NT2/D1 (cell line): ENCODE data around the gene UBE2Q1.
"Not testable (repeated sequence)": the region's sequence is repeated elsewhere in the genome, so short reads cannot be mapped to it uniquely, and the experiment has no call there.

Experiments used
- DNase-seq: peaks from one replicate; pipeline ENCODE4 v3.0.0-alpha.2; 2011; ENCODE audit warnings: low read depth, low spot score
- H3K27me3 ChIP-seq: 2 replicates; pipeline ENCODE4 v1.6.0; 2011; ENCODE audit warnings: mild to moderate bottlenecking; ENCODE audit not compliant: insufficient read length, insufficient read depth
- H3K36me3 ChIP-seq: 2 replicates; pipeline ENCODE4 v1.6.1; 2011; ENCODE audit warnings: mild to moderate bottlenecking, low read length, mixed read lengths; ENCODE audit not compliant: insufficient read depth, insufficient read length
- H3K4me1 ChIP-seq: 2 replicates; pipeline ENCODE4 v1.5.1; 2011; ENCODE audit not compliant: insufficient read depth, insufficient read length
- H3K4me3 ChIP-seq: 2 replicates; pipeline ENCODE4 v1.5.1; 2011; ENCODE audit warnings: low read depth; ENCODE audit not compliant: insufficient read length
- H3K9ac ChIP-seq: 2 replicates; pipeline ENCODE4 v1.6.0; 2011; ENCODE audit warnings: low read depth; ENCODE audit not compliant: insufficient read length
- H3K9me3 ChIP-seq: 2 replicates; pipeline ENCODE4 v1.5.1; 2011; ENCODE audit warnings: mild to moderate bottlenecking, low read length; ENCODE audit not compliant: insufficient read depth
- SUZ12 ChIP-seq: IDR thresholded peaks from 2 replicates; pipeline ENCODE4 v1.6.1; 2011; ENCODE audit not compliant: insufficient read length, insufficient read depth; ENCODE audit errors: extremely low read depth
- YY1 ChIP-seq: IDR thresholded peaks from 2 replicates; pipeline ENCODE4 v1.6.1; 2011; ENCODE audit not compliant: insufficient read length, insufficient read depth
- ZNF274 ChIP-seq: IDR thresholded peaks from 2 replicates; pipeline ENCODE4 v1.6.1; 2011; ENCODE audit warnings: mild to moderate bottlenecking, low read depth, low read length

The UBE2Q1 gene

DNA sequence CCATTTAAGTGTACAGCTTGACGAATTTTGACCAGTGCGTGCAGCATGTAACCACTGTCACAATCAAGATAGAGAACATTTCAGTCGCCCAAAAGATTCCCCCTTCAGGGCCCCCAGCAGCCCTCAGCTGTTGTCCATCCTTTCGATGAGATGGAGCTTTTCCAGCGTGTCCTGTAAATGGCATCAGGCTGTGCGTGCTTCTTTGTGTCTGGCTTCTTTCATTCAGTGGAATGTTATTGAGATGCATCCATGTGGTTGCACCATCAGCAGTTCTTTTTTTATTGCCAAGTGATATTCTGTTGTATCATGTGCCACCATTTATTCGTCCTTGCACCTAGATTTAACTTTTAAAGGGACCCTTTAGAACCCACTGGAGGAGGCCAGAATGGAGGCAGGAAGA lies 21.9 kb downstream of the UBE2Q1 start:
- TF ChIP-seq SUZ12 (no peak), ZNF274 (no peak), YY1 (no peak)
- DNase-seq = no peak
- Histone ChIP-seq H3K36me3 (no peaks in the 10 kb centered on the region), H3K9ac (no peak overlapping the region), H3K4me3 (no peak overlapping the region), H3K27me3 (no peaks in the 10 kb centered on the region), H3K4me1 (peaks cover 1% of the 10 kb centered on the region), H3K9me3 (peaks cover 20% of the 10 kb centered on the region; the same call in 1 of the 2 replicates)

DNA sequence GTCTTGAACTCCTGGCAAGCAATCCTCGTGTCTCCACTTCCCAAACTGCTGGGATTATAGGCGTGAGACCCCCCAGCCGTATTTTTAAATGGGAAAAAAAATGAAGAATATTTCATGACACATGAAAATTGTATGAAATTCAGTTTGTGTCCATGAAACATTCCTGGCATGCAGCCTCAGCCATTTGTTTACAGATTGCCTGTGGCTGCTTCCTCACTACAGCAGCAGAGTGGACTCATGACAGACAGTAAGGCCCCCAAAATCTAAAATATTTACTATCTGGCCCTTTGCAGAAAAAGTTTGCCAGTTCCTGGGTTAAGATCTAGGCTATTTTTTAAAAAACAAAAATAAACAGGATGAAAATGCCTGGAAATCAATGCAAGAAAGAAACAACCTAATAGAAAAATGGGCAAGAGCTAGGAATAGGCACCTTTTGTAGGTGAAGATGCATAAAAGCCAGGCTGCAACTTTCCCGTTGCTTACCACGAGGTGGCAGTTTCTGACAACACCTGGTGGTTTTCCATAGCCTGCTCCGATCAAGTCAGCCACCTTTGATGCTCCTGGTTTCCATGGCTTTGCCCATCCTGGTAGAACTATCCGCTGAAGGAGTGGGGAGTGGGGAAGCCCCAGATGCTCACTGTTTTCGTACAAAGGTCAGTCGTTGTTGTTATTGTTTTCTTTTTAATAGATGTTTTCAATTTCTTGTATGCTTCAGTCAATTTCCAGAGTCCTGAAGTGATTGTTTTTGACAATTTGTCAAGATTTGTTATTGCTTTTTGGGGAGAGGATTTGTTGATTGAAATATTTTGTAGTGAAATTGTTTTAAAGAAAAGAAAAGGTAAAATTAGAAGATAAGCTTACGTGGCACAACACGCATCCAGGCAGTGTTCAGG lies 24.3 kb downstream of the UBE2Q1 start:
- H3K9ac ChIP-seq = no peak overlapping the region
- H3K36me3 ChIP-seq = no peaks in the 10 kb centered on the region
- no peaks in the 10 kb centered on the region for H3K27me3 ChIP-seq

DNA sequence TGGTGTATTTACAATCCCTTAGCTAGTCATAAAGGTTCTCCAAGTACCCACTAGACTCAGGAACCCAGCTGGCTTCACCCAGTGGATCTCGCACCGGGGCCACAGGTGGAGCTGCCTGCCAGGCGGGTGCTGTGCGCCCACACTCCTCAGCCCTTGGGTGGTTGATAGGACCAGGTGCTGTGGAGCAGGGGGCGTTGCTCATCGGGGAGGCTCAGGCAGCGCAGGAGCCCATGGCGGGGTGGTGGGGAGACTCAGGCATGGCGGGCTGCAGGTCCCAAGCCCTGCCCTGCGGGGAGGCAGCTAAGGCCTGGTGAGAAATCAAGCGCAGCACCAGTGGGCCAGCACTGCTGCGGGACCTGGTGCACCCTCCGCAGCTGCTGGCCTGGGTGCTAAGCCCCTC lies 26.5 kb downstream of the UBE2Q1 start:
- H3K9me3 ChIP-seq = peaks cover 23% of the 10 kb centered on the region; the same call in 1 of the 2 replicates
- H3K9ac ChIP-seq, H3K4me3 ChIP-seq, DNase-seq, H3K27me3 ChIP-seq, H3K36me3 ChIP-seq, H3K4me1 ChIP-seq: not testable (repeated sequence)

More for the DNA sequence above, 24.3 kb downstream of the UBE2Q1 start:
- Histone ChIP-seq H3K9me3 (peaks cover 23% of the 10 kb centered on the region; the same call in 1 of the 2 replicates), H3K4me1 (no peaks in the 10 kb centered on the region), H3K4me3 (no peak overlapping the region)
- TF ChIP-seq ZNF274 (no peak), YY1 (no peak), SUZ12 (no peak)
- peak; percentile 65 for DNase-seq

DNA sequence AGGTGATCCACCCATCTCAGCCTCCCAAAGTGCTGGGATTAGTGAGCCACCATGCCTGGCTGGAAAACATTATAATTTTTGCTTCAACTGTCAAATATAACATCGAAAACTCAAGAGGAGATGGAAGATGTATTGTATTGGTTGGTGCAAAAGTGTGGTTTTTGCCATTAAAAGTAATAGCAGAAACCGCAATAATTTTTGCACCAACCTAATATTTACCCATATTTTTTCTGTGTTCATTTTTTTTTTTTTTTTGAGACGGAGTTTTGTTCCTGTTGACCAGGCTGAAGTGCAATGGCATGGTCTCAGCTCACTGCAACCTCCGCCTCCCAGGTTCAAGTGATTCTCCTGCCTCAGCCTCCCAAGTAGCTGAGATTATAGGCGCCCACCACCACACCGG lies 29.2 kb downstream of the UBE2Q1 start:
- Histone ChIP-seq H3K4me3 (no peak overlapping the region), H3K9me3 (peaks cover 23% of the 10 kb centered on the region; the same call in 1 of the 2 replicates), H3K4me1 (peaks cover 2% of the 10 kb centered on the region), H3K9ac (no peak overlapping the region), H3K36me3 (no peaks in the 10 kb centered on the region), H3K27me3 (no peaks in the 10 kb centered on the region)
- DNase-seq = no peak
- TF ChIP-seq ZNF274 = no peak
- no peak for TF ChIP-seq YY1
- TF ChIP-seq SUZ12 = no peak

DNA sequence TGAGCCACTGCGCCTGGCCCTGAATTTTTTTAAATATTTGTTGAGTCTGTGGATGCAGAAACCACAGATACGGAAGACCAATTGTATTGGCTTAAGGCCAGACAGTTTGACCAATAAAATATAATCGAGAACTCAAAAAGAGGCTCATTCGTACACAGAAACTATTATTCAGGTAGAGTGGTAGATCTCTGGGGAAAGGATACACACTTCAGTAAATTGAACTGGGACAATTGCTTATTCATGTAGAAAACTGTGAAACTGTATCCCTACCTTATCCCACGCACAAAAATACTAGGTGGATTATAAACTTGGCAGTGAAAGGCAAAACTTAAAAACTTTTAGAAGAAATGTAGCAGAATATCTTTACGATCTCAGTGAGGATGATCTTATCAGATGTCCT lies 31.3 kb downstream of the UBE2Q1 start:
- no peak for TF ChIP-seq YY1
- no peak for TF ChIP-seq SUZ12
- no peak for TF ChIP-seq ZNF274

DNA sequence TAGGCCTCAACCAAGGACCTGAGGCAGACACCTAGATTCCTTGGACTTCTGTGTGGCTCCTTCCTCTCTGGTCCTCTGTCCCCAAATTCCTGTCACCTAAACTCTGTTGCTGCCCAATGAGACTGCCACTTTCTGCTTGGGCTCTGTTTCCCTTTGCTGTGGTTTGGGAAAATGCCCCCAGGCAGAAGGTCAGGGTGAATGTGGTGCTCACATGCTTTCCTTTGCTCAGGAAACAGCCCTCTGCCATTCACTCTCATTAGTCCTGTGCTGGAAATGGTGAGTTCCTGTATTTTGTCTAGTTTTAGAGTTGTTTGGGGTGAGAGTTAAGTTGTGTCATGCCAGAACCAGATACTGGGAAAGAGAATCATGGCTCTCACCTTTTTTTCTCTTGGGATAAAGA lies 33.6 kb downstream of the UBE2Q1 start:
- H3K4me3 ChIP-seq = no peak overlapping the region
- no peak overlapping the region for H3K9ac ChIP-seq
- H3K36me3 ChIP-seq = no peaks in the 10 kb centered on the region
- H3K4me1 ChIP-seq = peaks cover 2% of the 10 kb centered on the region
- H3K9me3 ChIP-seq = no peaks in the 10 kb centered on the region
- H3K27me3 ChIP-seq = no peaks in the 10 kb centered on the region
- TF ChIP-seq YY1 = no peak
- no peak for TF ChIP-seq ZNF274
- no peak for TF ChIP-seq SUZ12
- no peak for DNase-seq

More for the DNA sequence above, 31.3 kb downstream of the UBE2Q1 start:
- Histone ChIP-seq H3K9ac (no peak overlapping the region), H3K4me3 (no peak overlapping the region), H3K4me1 (peaks cover 2% of the 10 kb centered on the region), H3K36me3 (no peaks in the 10 kb centered on the region), H3K9me3 (peaks cover 9% of the 10 kb centered on the region; the same call in 1 of the 2 replicates), H3K27me3 (no peaks in the 10 kb centered on the region)
- no peak for DNase-seq

DNA sequence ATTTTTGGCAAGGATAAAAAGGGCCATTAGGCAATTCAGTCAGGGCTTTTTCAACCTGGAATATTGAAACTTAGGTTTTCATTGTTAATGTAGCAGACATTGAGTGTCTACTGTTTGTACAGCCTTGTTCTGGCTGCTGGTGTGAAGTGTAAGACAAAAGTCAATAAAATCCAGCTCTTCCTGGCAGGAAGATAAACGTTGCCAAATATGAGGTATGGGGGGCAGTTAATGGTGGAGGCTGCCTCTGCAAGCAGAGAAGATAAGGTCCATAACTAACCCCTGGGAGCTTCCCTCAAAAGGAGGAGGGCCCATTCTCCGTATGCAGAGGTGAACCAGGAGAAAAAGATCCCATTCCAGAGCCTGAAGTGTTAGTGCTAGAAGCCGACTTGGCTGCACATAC lies 36.8 kb downstream of the UBE2Q1 start:
- H3K36me3 ChIP-seq = no peaks in the 10 kb centered on the region
- TF ChIP-seq SUZ12 (no peak), YY1 (no peak), ZNF274 (no peak)
- DNase-seq = no peak

More for the DNA sequence above, 36.8 kb downstream of the UBE2Q1 start:
- no peak overlapping the region for H3K9ac ChIP-seq
- no peaks in the 10 kb centered on the region for H3K27me3 ChIP-seq
- H3K4me3 ChIP-seq = no peak overlapping the region
- H3K4me1 ChIP-seq = peaks cover 5% of the 10 kb centered on the region
- H3K9me3 ChIP-seq = no peaks in the 10 kb centered on the region
